Posterior vena cava (tissue), 2 donors: Measurements from ENCODE around the gene ADD3. TPM values are rescaled to one million over a fixed set of nuclear protein-coding genes. Genes with fewer than 3 reads are reported as not detected.

ENCODE experiments used
- DNase-seq: peaks from one replicate; pipeline ENCODE4 v3.0.0-alpha.2; 2020; ENCODE audit warnings: low spot score
- intact Hi-C, 2 donors: fragments of 100-400 bp; cut with DNase I; formaldehyde crosslinking; loops; one replicate each; pipeline versions ENCODE4 v1.14.1 to v1.14.2; 2022 to 2023
- long read RNA-seq, 2 donors: library from polyadenylated mRNA; unstranded; transcript quantifications; one replicate each; pipeline ENCODE4 v2.0.0, GENCODE V29; 2020 to 2021
- total RNA-seq, 2 donors: library from RNA; stranded (reverse); fragmentation: NEBNext Ultra II Directional; extraction: Animal tissue kit (Norgen Biotek cat#: 25700); gene quantifications; one replicate each; pipeline ENCODE4 v1.2.1, GENCODE V29; 2021
- donor health status: DM: yes; HTN: yes; CAD: no.
- donor health status: DM: yes; HTN: yes; CAD: no.

ADD3 gene
- total RNA-seq, result 100 to 1,000 TPM in 1 of 2 donors, 10 to 100 TPM in 1; 95.0 to 116 TPM
- long read RNA-seq, donor 1, full-length matches to known transcripts, result 20 of 46 reads
- long read RNA-seq, donor 1, partial matches to known transcripts, result 9 of 46 reads
- long read RNA-seq, donor 1, other reads (novel, unspliced or antisense), result 17 of 46 reads
- long read RNA-seq, donor 2, full-length matches to known transcripts, result 46 of 76 reads
- long read RNA-seq, donor 2, partial matches to known transcripts, result 11 of 76 reads
- long read RNA-seq, donor 2, other reads (novel, unspliced or antisense), result 19 of 76 reads

- DNase-seq, result peak; percentile 97
- intact Hi-C loops, result loop anchor here in 1 of 2 donors (10.0 kb wide), 1 partner anchor 113 kb away; no protein-coding TSS in a partner anchor
Measured at GRCh38 chr10:110007701-110008517, at the start of gene ADD3. Gene ADD3, plus strand, starts transcription at chr10:110007984. Its CDS starts 92,670 bp downstream, at chr10:110100654.

GRCh38 chr10:109958059-109958458 is 49.7 kb upstream of the ADD3 start:
- DNase-seq, result no peak
- intact Hi-C loops, result no loop called here

- intact Hi-C loops, result no loop called here
- no peak for DNase-seq
Measured at GRCh38 chr10:109959259-109960145, 48.3 kb upstream of the ADD3 start.

- DNase-seq, result no peak
- intact Hi-C loops, result no loop called here
Measured at GRCh38 chr10:109960682-109961081, 47.1 kb upstream of the ADD3 start.

- DNase-seq, result no peak
- intact Hi-C loops, result no loop called here
Measured at GRCh38 chr10:109961174-109962001, 46.4 kb upstream of the ADD3 start.

- intact Hi-C loops, result no loop called here
- DNase-seq, result no peak
Measured at GRCh38 chr10:109962247-109962646, 45.5 kb upstream of the ADD3 start.

- no peak for DNase-seq
- intact Hi-C loops, result no loop called here
Measured at GRCh38 chr10:109963439-109963838, 44.3 kb upstream of the ADD3 start.

GRCh38 chr10:109964318-109964717 is 43.5 kb upstream of the ADD3 start:
- intact Hi-C loops, result no loop called here
- no peak for DNase-seq

- intact Hi-C loops, result loop anchor here in 1 of 2 donors (5.0 kb wide), 1 partner anchor 80 kb away; no protein-coding TSS in a partner anchor
- no peak for DNase-seq
Measured at GRCh38 chr10:109966961-109967738, 40.6 kb upstream of the ADD3 start.

GRCh38 chr10:109967739-109968088 is 40.1 kb upstream of the ADD3 start:
- no peak for DNase-seq
- intact Hi-C loops, result loop anchor here in 1 of 2 donors (5.0 kb wide), 1 partner anchor 80 kb away; no protein-coding TSS in a partner anchor

- intact Hi-C loops, result loop anchor here in 1 of 2 donors (5.0 kb wide), 1 partner anchor 82 kb away; no protein-coding TSS in a partner anchor
Measured at GRCh38 chr10:109968953-109969759, 38.6 kb upstream of the ADD3 start.

GRCh38 chr10:109969760-109970346 is 37.9 kb upstream of the ADD3 start:
- DNase-seq, result no peak
- intact Hi-C loops, result loop anchor here in 1 of 2 donors (5.0 kb wide), 1 partner anchor 83 kb away; no protein-coding TSS in a partner anchor

More at GRCh38 chr10:109968953-109969759, 38.6 kb upstream of the ADD3 start:
- DNase-seq, result no peak

- intact Hi-C loops, result no loop called here
- DNase-seq, result no peak
Measured at GRCh38 chr10:109971634-109972033, 36.1 kb upstream of the ADD3 start.

GRCh38 chr10:109972372-109973001 is 35.3 kb upstream of the ADD3 start:
- DNase-seq, result no peak
- intact Hi-C loops, result no loop called here

GRCh38 chr10:109973326-109973829 is 34.4 kb upstream of the ADD3 start:
- no peak for DNase-seq
- intact Hi-C loops, result no loop called here
